ENCODE data around the gene LMAN1.

LMAN1 gene

DNA sequence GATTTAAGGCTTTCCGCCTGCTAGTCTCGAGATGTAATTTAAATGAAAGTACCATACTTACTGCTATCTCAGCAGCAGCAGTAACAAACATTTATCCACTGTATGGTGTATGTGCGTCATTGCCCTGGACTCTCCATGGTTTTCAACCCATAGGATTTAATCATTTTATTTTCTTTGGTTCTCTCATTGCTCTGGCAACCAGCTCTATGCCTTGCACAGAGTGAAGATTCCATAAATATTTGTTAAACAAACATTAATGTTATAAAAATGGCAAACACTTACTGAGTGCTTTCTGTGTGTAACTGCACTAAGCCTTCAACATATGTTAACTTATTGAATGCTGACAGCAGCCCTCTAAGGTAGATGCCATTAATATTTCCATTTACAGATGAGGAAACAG lies 1.3 kb upstream of the LMAN1 start:
- no peak for DNase-seq (ENCODE audit: low spot score)

DNA sequence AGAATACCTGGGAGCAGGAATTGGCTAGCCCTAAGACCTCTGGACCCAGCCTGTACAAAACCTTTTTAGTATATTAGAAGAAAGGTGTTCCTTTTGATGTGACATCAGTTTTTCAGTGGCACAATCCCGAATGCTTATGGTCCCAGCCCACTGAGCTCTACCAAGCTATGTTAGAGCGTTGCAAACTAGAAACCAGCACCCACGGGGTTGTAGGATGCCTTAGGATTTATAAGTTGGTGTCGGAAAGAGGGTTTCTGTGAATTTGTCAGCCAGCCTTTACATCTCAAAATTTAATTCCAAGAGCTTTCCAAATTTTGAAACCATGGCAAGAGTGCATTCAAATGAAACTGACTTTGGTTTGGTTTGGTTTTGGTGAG lies 499 bp upstream of the LMAN1 start:
- no peak for DNase-seq (ENCODE audit: low spot score)

DNA sequence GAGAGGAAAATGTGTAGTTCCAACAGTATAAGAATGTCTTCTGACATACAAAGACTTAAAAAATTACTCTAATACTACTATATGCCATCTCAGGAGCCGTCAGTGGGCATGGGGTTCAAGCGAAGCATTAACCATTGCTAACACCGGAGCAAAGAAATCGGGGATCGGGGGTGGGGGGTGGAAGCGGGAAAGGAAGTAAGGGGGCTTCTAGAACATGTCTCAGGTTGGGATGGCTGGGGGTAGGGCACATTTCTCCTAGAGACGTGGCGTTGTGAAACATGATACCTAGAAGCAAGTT lies 702 bp downstream of the LMAN1 start:
- no peak for DNase-seq (ENCODE audit: low spot score)

DNA sequence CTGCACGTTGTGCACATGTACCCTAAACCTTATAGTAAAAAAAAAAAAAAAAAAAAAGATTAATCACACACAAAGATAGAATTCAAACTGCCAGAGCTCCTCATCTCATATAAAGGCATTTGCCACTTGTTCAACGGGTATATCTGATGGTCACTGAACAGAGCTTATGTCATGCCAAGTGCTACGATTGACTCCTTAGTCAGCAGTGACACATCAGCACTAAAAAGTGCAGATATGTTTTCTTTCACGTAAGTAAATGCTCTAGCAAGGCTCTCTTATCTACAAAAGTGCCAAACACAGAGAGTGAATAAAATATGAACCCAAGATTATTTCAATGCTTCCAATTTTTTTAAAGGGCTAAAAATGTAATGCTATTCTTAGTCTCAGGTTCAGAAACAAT lies 1.1 kb downstream of the LMAN1 start:
- no peak for DNase-seq (ENCODE audit: low spot score)

DNA sequence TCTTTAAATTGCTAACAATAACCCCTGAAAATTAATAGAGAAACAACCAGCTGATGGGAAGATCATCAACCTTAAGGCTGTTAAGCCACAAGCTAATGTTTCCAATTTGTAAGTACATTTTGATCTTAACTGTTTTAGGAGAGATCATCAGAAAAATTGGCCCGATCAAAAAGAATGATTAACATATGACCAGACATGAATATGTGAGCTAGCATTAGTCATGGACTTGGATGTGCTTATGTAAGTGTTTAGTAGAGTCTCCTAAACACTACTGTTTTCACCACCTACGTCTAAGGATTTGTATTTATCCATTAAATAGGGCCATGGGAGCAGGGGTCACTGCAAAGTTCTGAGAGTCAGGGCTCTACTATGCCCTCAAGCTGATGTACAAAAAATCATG lies 4.3 kb downstream of the LMAN1 start:
- no peak for DNase-seq (ENCODE audit: low spot score)

- no peak for DNase-seq (ENCODE audit: low spot score)
Measured at GRCh38 chr18:59353079-59353680, 5.9 kb downstream of the LMAN1 start.

GRCh38 chr18:59352250-59352855 lies 6.7 kb downstream of the LMAN1 start:
- no peak for DNase-seq (ENCODE audit: low spot score)

DNA sequence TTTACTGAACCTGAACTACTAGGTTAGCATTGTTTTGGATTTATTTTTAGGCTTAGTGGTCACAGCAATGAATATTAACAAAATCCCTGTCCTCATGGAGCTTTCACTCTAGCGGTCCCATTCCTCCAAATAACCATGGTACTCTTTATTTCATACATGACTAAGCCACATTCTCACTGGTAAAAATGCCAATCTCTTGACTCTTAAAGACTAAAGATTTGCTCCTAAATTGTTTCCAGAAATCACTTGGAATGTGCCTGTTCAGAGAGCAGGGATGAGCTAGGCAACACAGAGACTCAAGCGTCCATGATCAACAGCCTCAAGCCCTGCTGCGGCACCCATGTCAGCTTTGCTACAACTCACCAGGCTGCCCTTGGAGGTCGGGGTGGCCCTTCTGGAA lies 13.5 kb downstream of the LMAN1 start:
- DNase-seq (ENCODE audit: low spot score) = no peak

GRCh38 chr18:59344996-59345395 lies 14.1 kb downstream of the LMAN1 start:
- DNase-seq (ENCODE audit: low spot score) = no peak

DNA sequence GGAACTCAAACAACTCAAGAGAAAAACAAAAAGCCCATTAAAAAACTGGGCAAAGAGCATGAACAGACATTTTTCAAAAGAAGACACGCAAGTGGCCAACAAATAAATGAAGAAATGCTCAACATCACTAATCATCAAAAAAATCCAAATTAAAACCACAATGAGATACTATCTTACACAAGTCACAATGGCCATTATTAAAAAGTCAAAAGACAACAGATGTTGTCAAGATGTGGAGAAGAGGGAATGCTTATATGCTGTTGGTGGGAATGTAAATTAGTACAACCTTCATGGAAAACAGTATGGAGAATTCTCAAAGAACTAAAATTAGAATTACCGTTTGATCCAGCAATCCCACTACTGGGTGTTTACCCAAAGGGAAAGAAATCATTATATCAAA lies 15.1 kb downstream of the LMAN1 start:
- DNase-seq (ENCODE audit: low spot score) = no peak

GRCh38 chr18:59340817-59341216 lies 18.2 kb downstream of the LMAN1 start:
- no peak for DNase-seq (ENCODE audit: low spot score)

- no peak for DNase-seq (ENCODE audit: low spot score)
Measured at GRCh38 chr18:59340312-59340711, 18.8 kb downstream of the LMAN1 start.

GRCh38 chr18:59332986-59333385 lies 26.1 kb downstream of the LMAN1 start:
- DNase-seq (ENCODE audit: low spot score) = no peak

- DNase-seq (ENCODE audit: low spot score) = no peak
Measured at GRCh38 chr18:59328683-59329082, 30.4 kb downstream of the LMAN1 start.

- DNase-seq (ENCODE audit: low spot score) = no peak
Measured at GRCh38 chr18:59325965-59326364, 33.1 kb downstream of the LMAN1 start.

DNA sequence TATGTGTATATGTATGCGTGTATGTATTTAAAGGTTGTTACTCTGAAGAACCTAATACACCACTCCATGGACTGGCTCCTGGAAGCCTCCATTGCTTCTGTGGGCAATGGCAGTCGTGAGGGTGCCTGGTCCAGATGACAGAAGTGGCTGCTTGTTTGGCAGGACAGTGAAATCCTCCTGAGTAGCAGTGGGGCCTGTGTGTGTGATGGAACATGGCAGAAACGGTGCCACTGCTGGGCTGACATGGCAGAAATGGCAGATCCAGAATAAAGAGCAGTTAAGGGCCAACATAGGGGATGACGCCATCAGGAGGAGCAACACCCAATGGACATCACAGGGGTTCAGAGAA lies 34.5 kb downstream of the LMAN1 start:
- no peak for DNase-seq (ENCODE audit: low spot score)

- no peak for DNase-seq (ENCODE audit: low spot score)
Measured at GRCh38 chr18:59323931-59324622, 35.0 kb downstream of the LMAN1 start.

- no peak for DNase-seq (ENCODE audit: low spot score)
Measured at GRCh38 chr18:59318460-59319050, 40.5 kb downstream of the LMAN1 start, which contains the start of gene CPLX4. CPLX4 (minus strand) TSS chr18:59318649; CDS start chr18:59318462, 187 bp downstream.

- DNase-seq (ENCODE audit: low spot score) = no peak
Measured at GRCh38 chr18:59311631-59312030, 47.4 kb downstream of the LMAN1 start.

DNA sequence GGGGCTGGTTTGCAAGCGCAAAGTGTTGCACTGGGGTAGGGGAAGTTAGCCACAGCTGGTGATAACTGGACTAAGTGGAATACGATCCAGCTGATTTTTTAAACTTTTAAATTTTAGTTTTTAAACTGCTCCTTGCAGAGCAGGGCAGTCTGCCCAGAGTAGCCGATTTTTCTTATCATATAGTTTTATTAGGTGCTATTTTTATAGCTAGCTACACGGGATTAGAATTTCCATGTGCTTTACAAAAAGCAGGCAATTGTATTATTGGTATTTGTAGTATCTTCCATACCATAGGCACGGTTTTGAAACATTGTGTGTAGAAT lies 50.2 kb downstream of the LMAN1 start:
- DNase-seq (ENCODE audit: low spot score) = no peak

DNA sequence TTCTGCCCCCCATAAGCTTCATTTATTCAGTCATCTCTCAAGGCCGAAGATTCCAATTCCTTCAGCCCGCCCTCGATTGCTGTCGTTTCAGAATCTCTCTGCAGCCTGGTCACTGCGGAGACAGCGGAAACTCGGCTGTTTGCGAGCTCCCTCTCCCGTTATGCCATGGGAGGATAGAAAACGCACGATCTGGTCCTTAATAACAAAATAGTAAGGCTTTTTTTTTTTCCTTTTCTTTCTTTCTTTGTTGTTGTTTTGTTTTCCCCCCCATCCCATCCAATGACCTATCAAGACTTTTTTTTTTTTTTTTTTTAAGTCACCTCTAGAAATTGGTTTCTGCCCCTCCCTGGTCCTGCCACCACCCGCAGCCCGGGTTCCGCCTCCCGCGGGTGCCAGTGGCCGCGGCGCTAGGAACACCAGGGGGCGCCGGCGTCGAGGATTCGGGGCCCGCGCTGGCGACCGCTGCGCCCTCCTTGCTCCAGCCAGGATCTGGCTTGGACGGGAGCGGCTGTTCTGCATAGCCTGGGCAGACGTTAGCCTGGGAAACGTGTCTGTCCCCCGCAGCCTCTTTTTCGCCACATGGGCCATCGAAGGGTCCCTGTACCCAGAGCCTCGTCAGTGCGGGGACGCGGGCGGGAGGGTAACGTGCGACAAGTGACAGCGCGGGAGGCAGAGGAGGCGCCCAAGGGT lies 50.7 kb downstream of the LMAN1 start:
- DNase-seq (ENCODE audit: low spot score) = peak; percentile 89

GRCh38 chr18:59306640-59307039 lies 52.4 kb downstream of the LMAN1 start:
- DNase-seq (ENCODE audit: low spot score) = no peak

DNA sequence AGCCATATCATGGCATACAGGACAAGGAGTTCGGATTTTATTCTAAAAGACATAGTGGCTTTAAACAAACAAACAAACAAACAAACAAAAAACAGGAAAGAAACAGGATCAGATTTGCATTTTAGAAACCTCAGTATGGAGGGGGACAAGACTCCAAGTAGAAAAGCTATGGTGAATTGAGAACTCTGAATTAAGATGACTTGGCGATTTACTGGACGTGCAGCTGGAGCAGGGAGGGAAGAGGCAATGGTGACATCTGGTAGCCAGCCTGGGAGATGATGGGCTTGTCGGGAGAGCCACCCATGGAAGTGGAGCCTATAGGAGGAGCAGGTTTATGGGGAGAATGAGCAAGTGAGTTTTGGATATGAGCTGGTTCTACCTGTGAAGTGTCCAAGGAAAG lies 53.8 kb downstream of the LMAN1 start:
- DNase-seq (ENCODE audit: low spot score) = no peak
